ENCODE data around the gene ALDH3B2.
A peak's percentile ranks its signal among the peaks of the same experiment; 100 is the strongest.
"Not testable (repeated sequence)": the region's sequence is repeated elsewhere in the genome, so short reads cannot be mapped to it uniquely, and the experiment has no call there.

The ALDH3B2 gene

GRCh38 chr11:67628710-67629385, 45.6 kb downstream of the ALDH3B2 start:
- no peak for DNase-seq

GRCh38 chr11:67627812-67628624, 46.4 kb downstream of the ALDH3B2 start:
- DNase-seq: no peak

GRCh38 chr11:67627441-67627811, 47.0 kb downstream of the ALDH3B2 start:
- no peak for DNase-seq

GRCh38 chr11:67626970-67627369, 47.5 kb downstream of the ALDH3B2 start:
- DNase-seq: no peak

- not testable (repeated sequence) for DNase-seq
These were observed 48.1 kb downstream of the ALDH3B2 start for GRCh38 chr11:67626131-67626833.

- DNase-seq: not testable (repeated sequence)
These were observed 50.6 kb downstream of the ALDH3B2 start for GRCh38 chr11:67623795-67624194.

- not testable (repeated sequence) for DNase-seq
These were observed 51.5 kb downstream of the ALDH3B2 start for GRCh38 chr11:67622905-67623304.

GRCh38 chr11:67621928-67622327, 52.5 kb downstream of the ALDH3B2 start:
- not testable (repeated sequence) for DNase-seq

- DNase-seq: not testable (repeated sequence)
These were observed 53.8 kb downstream of the ALDH3B2 start for GRCh38 chr11:67620621-67621020.

GRCh38 chr11:67619683-67620618, 54.5 kb downstream of the ALDH3B2 start:
- not testable (repeated sequence) for DNase-seq

GRCh38 chr11:67618901-67619659, 55.3 kb downstream of the ALDH3B2 start:
- not testable (repeated sequence) for DNase-seq

- DNase-seq: no peak
These were observed 57.0 kb downstream of the ALDH3B2 start for GRCh38 chr11:67617243-67617953.

- DNase-seq: no peak
These were observed 57.8 kb downstream of the ALDH3B2 start for GRCh38 chr11:67616431-67617242.

GRCh38 chr11:67615728-67616430, 58.5 kb downstream of the ALDH3B2 start:
- DNase-seq: peak; percentile 31

- DNase-seq: peak; percentile 63
These were observed 59.4 kb downstream of the ALDH3B2 start for GRCh38 chr11:67614730-67615714.

GRCh38 chr11:67613960-67614715, 60.3 kb downstream of the ALDH3B2 start:
- peak; percentile 89 for DNase-seq

- no peak for DNase-seq
These were observed 61.0 kb downstream of the ALDH3B2 start for GRCh38 chr11:67613313-67613959.

Data from CD4-positive, alpha-beta T cell treated with Interleukin-12 subunit alpha and Interleukin-12 subunit beta, for 1 hour (primary cell).